Peyer's patch (tissue), 4 donors: ENCODE data around the gene TMA7. TPM values are rescaled to one million over a fixed set of nuclear protein-coding genes. Genes with fewer than 3 reads are reported as not detected.

Experiments
- DNase-seq, 3 donors: peaks; one replicate each; pipeline ENCODE4 v3.0.0-alpha.2; 2017 to 2019
- H3K27ac ChIP-seq, 4 donors: fragments of 200-600 bp; sonication (generic); one replicate each; pipeline ENCODE4 v1.5.1; 2016 to 2019
- H3K27me3 ChIP-seq, 2 donors: fragments of 200-600 bp; sonication (generic); one replicate each; pipeline ENCODE4 v1.5.1; 2019
- H3K36me3 ChIP-seq, 3 donors: fragments of 200-600 bp; sonication (generic); one replicate each; pipeline ENCODE4 v1.5.1; 2016 to 2019
- H3K4me1 ChIP-seq, 4 donors: fragments of 200-600 bp; sonication (generic); one replicate each; pipeline ENCODE4 v1.5.1; 2016 to 2019
- H3K4me3 ChIP-seq, 4 donors: fragments of 200-600 bp; sonication (generic); 1 replicate in 3 of 4; 2 replicates in 1 of 4; pipeline ENCODE4 v1.5.1; 2016 to 2019; ENCODE audit warnings: mild to moderate bottlenecking in 1 of 4
- H3K9me3 ChIP-seq, 4 donors: fragments of 200-600 bp; sonication (generic); one replicate each; pipeline ENCODE4 v1.5.1; 2016 to 2019; ENCODE audit warnings: mild to moderate bottlenecking in 1 of 4
- POLR2A ChIP-seq, 2 donors: fragments of 450-650 bp; IDR thresholded peaks; one replicate each; pipeline ENCODE4 v1.5.1; 2017; ENCODE audit warnings: antibody characterized with exemption in 2 of 2, mild to moderate bottlenecking in 2 of 2, moderate library complexity in 2 of 2
- total RNA-seq, 4 donors: library from RNA; depleted of rRNA; stranded (reverse); fragments of >200 nt; gene quantifications; one replicate each; pipeline ENCODE4 v1.1.0, GENCODE V29; 2016
- TF ChIP-seq, protein P1 (sequence below), 6 experiments: fragments of 450-650 bp in 4 of 6; fragments of 200-600 bp in 2 of 6; sonication (generic) in 1 of 6; IDR thresholded peaks; one replicate each; pipeline ENCODE4 v1.5.1; 2017 to 2019; ENCODE audit warnings: antibody characterized with exemption in 6 of 6, mild to moderate bottlenecking in 3 of 6, moderate library complexity in 1 of 6

Gene TMA7
- total RNA-seq, 4 donors from 2014 or later: 142 to 246 (median 153) TPM

- no peaks in the 10 kb centered on the region for H3K9me3 ChIP-seq
- peak overlapping the region; percentile 46 to 71 (median 65) for H3K4me3 ChIP-seq
- DNase-seq: peak; percentile 93 to 97 (median 93)
- peaks cover 0 to 32% (median 0%) of the 10 kb centered on the region in 3 donors for H3K36me3 ChIP-seq
- peaks cover 0 to 54% (median 30%) of the 10 kb centered on the region in 4 donors for H3K4me1 ChIP-seq
- no peaks in the 10 kb centered on the region for H3K27me3 ChIP-seq
- TF ChIP-seq POLR2A (IDR thresholded peaks at IDR 0.05): peak; percentile 87 to 92
- TF ChIP-seq, protein P1, sequence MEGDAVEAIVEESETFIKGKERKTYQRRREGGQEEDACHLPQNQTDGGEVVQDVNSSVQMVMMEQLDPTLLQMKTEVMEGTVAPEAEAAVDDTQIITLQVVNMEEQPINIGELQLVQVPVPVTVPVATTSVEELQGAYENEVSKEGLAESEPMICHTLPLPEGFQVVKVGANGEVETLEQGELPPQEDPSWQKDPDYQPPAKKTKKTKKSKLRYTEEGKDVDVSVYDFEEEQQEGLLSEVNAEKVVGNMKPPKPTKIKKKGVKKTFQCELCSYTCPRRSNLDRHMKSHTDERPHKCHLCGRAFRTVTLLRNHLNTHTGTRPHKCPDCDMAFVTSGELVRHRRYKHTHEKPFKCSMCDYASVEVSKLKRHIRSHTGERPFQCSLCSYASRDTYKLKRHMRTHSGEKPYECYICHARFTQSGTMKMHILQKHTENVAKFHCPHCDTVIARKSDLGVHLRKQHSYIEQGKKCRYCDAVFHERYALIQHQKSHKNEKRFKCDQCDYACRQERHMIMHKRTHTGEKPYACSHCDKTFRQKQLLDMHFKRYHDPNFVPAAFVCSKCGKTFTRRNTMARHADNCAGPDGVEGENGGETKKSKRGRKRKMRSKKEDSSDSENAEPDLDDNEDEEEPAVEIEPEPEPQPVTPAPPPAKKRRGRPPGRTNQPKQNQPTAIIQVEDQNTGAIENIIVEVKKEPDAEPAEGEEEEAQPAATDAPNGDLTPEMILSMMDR (IDR thresholded peaks at IDR 0.05): peak; percentile 42 to 87 (median 68)
- H3K27ac ChIP-seq: peak overlapping the region; percentile 93 to 100 (median 97)
These were observed 25.7 kb downstream of the TMA7 start for GRCh38 chr3:48465531-48466378.

GRCh38 chr3:48466386-48467109 is 26.5 kb downstream of the TMA7 start:
- Histone ChIP-seq H3K36me3 (peaks cover 0 to 24% (median 0%) of the 10 kb centered on the region in 3 donors), H3K27me3 (no peaks in the 10 kb centered on the region), H3K4me3 (peak overlapping the region; percentile 46 to 71 (median 65)), H3K9me3 (no peaks in the 10 kb centered on the region), H3K4me1 (peaks cover 0 to 59% (median 34%) of the 10 kb centered on the region in 4 donors), H3K27ac (peak overlapping the region; percentile 93 to 100 (median 97))
- DNase-seq: peak in 2 of 3 donors; percentile 61
- TF ChIP-seq POLR2A (IDR thresholded peaks at IDR 0.05): no peak
- TF ChIP-seq, protein P1 (IDR thresholded peaks at IDR 0.05): no peak

DNA sequence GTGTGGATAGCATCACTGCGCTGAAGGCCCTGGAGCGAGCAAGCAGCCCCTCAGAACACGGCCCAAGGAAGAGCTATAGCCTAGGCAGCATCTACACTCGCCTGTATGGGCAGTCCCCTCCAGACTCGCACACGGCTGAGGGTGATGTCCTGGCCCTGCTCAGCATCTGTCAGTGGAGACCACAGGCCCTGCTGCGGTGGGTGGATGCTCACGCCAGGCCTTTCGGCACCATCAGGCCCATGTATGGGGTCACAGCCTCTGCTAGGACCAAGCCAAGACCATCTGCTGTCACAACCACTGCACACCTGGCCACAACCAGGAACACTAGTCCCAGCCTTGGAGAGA is 27.0 kb downstream of the TMA7 start:
- Histone ChIP-seq H3K4me1 (peaks cover 0 to 64% (median 36%) of the 10 kb centered on the region in 4 donors), H3K4me3 (peak overlapping the region; percentile 46 to 71 (median 65)), H3K27me3 (no peaks in the 10 kb centered on the region), H3K27ac (peak overlapping the region; percentile 93 to 100 (median 97)), H3K36me3 (peaks cover 0 to 23% (median 0%) of the 10 kb centered on the region in 3 donors), H3K9me3 (no peaks in the 10 kb centered on the region)
- DNase-seq: no peak
- TF ChIP-seq, protein P1 (IDR thresholded peaks at IDR 0.05): no peak

GRCh38 chr3:48467473-48468267 is 27.6 kb downstream of the TMA7 start:
- TF ChIP-seq, protein P1 (IDR thresholded peaks at IDR 0.05): no peak
- TF ChIP-seq POLR2A (IDR thresholded peaks at IDR 0.05): no peak
- Histone ChIP-seq H3K36me3 (peaks cover 0 to 23% (median 0%) of the 10 kb centered on the region in 3 donors), H3K27me3 (no peaks in the 10 kb centered on the region), H3K9me3 (no peaks in the 10 kb centered on the region), H3K27ac (peak overlapping the region; percentile 93 to 100 (median 97)), H3K4me3 (peak overlapping the region in 3 of 4 donors; percentile 61 to 71 (median 69)), H3K4me1 (peaks cover 0 to 67% (median 37%) of the 10 kb centered on the region in 4 donors)
- DNase-seq: no peak

- Histone ChIP-seq H3K27ac (peak overlapping the region; percentile 93 to 100 (median 97)), H3K4me3 (no peak overlapping the region), H3K4me1 (peaks cover 0 to 70% (median 40%) of the 10 kb centered on the region in 4 donors), H3K36me3 (peaks cover 0 to 23% (median 0%) of the 10 kb centered on the region in 3 donors), H3K9me3 (no peaks in the 10 kb centered on the region), H3K27me3 (no peaks in the 10 kb centered on the region)
- TF ChIP-seq, protein P1 (IDR thresholded peaks at IDR 0.05): no peak
- TF ChIP-seq POLR2A (IDR thresholded peaks at IDR 0.05): peak in 1 of 2 donors; percentile 32
- peak in 2 of 3 donors; percentile 79 to 83 for DNase-seq
These were observed 28.3 kb downstream of the TMA7 start for GRCh38 chr3:48468329-48468731.
